GM13977 (cell line): Measurements from ENCODE around the gene CCDC33.

Experiments
- DNase-seq: peaks from one replicate; pipeline ENCODE4 v3.0.0; 2012; ENCODE audit warnings: low spot score
- in situ Hi-C: fragments of 300-500 bp; cut with MboI; formaldehyde crosslinking; loops from one replicate; pipeline ENCODE4 v1.12.0; 2022; ENCODE audit warnings: low sequenced_read_pairs, low pct_unique_long_range_greater_than_20kb, mixed read lengths, inconsistent platforms; ENCODE audit not compliant: unreplicated experiment
- TF ChIP-seq, protein P1 (sequence below): IDR thresholded peaks from 2 replicates; pipeline ENCODE4 v1.5.1; 2012; ENCODE audit warnings: mild to moderate bottlenecking, control low read depth; ENCODE audit not compliant: insufficient read depth; ENCODE audit errors: extremely low read depth, missing control alignments

Gene CCDC33

DNA sequence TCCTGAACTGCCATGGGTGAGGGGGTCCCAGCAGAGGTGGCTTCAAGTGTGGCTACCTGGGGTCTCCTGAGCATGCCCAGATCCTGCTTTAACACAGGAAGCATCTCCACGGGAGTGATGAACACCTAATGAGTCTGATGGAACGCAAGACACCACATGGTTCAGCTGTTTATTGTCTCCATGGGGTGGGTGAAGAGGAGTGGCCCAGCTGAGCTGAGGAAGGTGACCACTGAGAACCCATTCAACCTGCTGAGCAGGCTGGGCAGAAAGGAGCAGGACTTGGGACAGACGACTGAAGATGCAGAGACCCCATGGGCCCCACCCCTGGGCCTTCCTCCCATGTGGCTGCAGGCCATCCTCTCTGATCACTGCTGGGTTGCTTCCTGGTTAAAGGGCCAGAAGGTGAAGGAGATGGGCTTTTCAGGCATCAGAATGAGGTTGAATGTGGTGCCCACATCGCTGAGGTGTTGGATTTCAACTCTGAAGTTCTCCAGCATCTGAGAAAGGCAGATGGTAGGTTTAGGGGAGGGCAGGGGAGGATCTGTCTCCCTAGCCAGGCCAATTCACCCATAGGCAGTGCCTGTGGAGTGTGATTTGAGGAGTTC is 101.6 kb downstream of the CCDC33 start:
- in situ Hi-C loops, result no loop called here
- no peak for DNase-seq
- TF ChIP-seq, protein P1, sequence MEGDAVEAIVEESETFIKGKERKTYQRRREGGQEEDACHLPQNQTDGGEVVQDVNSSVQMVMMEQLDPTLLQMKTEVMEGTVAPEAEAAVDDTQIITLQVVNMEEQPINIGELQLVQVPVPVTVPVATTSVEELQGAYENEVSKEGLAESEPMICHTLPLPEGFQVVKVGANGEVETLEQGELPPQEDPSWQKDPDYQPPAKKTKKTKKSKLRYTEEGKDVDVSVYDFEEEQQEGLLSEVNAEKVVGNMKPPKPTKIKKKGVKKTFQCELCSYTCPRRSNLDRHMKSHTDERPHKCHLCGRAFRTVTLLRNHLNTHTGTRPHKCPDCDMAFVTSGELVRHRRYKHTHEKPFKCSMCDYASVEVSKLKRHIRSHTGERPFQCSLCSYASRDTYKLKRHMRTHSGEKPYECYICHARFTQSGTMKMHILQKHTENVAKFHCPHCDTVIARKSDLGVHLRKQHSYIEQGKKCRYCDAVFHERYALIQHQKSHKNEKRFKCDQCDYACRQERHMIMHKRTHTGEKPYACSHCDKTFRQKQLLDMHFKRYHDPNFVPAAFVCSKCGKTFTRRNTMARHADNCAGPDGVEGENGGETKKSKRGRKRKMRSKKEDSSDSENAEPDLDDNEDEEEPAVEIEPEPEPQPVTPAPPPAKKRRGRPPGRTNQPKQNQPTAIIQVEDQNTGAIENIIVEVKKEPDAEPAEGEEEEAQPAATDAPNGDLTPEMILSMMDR, result no peak

- DNase-seq, result no peak
- in situ Hi-C loops, result no loop called here
- TF ChIP-seq, protein P1, result no peak
These were observed 102.5 kb downstream of the CCDC33 start for GRCh38 chr15:74338676-74339075.

- TF ChIP-seq, protein P1, result no peak
- DNase-seq, result no peak
- in situ Hi-C loops, result no loop called here
These were observed 103.2 kb downstream of the CCDC33 start for GRCh38 chr15:74339371-74339770.

DNA sequence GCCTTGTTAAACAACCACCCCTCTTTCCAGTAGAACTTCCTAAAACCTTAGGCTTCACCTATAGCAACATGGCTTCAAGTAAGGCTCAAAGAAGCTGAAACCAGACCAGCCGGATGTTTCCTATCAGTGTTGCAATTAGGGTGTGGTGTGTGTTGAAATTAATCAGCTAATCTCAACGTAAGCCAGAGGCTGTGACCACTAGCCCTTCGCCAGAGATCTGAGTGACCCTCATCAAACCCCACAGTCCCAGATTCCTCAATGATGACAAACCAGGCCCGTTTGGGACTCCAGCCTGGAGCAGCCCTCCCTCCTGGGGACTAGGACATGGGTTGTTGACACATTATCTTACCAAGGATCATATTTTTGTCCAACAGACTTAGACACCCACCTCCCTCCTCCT is 104.0 kb downstream of the CCDC33 start:
- in situ Hi-C loops, result no loop called here
- DNase-seq, result no peak
- TF ChIP-seq, protein P1, result no peak

DNA sequence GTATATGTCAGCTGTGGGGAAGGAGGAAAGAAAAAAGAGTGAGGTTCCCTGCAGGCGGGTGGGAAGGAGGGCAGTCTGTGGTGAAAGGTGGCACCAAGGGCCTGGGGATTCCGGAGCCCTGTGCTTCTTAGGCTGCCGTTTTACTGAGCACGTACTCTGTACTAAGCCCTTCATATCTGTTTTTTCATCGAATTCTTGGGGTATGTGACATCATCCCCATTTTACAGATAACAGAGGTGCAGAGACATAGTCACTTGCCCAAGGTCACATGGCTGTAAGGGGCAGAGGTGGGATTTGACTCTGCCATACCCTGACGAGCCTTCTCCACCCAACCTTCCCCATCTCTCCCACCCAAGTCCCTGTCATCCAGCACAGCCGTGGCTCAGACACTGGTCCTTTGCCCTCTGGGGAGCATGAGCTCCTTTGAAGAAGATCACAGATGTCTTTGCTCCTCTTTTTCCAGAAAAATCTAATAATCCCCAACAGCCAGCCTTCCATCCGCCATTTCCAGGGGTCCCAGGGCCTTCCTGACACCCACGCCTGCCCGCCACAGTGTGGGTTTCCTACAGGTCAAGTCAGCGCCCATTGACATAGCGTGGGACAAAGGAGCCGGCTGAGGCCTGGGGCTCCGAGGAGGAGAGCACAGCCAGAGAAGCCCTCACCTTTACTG is 107.1 kb downstream of the CCDC33 start:
- in situ Hi-C loops, result no loop called here
- TF ChIP-seq, protein P1, result no peak
- DNase-seq, result no peak

GRCh38 chr15:74343797-74344127 is 107.6 kb downstream of the CCDC33 start:
- no peak for DNase-seq
- TF ChIP-seq, protein P1, result no peak
- in situ Hi-C loops, result no loop called here
